ENCODE results near the gene SLC19A3. TPM values are rescaled to one million over a fixed set of nuclear protein-coding genes. Genes with fewer than 3 reads are reported as not detected.
"Not testable (repeated sequence)": the region's sequence is repeated elsewhere in the genome, so short reads cannot be mapped to it uniquely, and the experiment has no call there.

Gene SLC19A3
- total and polyA plus RNA-seq, 3 donors from 2014 or later, result 0.50 to 0.79 (median 0.71) TPM

- Histone ChIP-seq H3K4me1 (no peaks in the 10 kb centered on the region), H3K9me3 (no peaks in the 10 kb centered on the region), H3K36me3 (ENCODE audit: low read depth, missing control alignments) (no peaks in the 10 kb centered on the region), H3K27me3 (no peaks in the 10 kb centered on the region), H3K27ac (no peak overlapping the region), H3K4me3 (no peak overlapping the region)
- no peak for DNase-seq
- TF ChIP-seq, protein P1, sequence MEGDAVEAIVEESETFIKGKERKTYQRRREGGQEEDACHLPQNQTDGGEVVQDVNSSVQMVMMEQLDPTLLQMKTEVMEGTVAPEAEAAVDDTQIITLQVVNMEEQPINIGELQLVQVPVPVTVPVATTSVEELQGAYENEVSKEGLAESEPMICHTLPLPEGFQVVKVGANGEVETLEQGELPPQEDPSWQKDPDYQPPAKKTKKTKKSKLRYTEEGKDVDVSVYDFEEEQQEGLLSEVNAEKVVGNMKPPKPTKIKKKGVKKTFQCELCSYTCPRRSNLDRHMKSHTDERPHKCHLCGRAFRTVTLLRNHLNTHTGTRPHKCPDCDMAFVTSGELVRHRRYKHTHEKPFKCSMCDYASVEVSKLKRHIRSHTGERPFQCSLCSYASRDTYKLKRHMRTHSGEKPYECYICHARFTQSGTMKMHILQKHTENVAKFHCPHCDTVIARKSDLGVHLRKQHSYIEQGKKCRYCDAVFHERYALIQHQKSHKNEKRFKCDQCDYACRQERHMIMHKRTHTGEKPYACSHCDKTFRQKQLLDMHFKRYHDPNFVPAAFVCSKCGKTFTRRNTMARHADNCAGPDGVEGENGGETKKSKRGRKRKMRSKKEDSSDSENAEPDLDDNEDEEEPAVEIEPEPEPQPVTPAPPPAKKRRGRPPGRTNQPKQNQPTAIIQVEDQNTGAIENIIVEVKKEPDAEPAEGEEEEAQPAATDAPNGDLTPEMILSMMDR (IDR thresholded peaks at IDR 0.05), result no peak
- no peak for TF ChIP-seq POLR2A (IDR thresholded peaks at IDR 0.05)
- intact Hi-C loops (cut with DNase I; ENCODE audit: low total_unique reads), result no loop called here
- 82 to 91% methylated on average over 5 of the region's 5 CpGs for WGBS, 2 donors
Observed at GRCh38 chr2:227684258-227684657, 33.6 kb downstream of the SLC19A3 start.

- no peak for DNase-seq
- WGBS, 2 donors, result 91 to 97% methylated on average over 3 of the region's 3 CpGs
- intact Hi-C loops (cut with DNase I; ENCODE audit: low total_unique reads), result no loop called here
Observed at GRCh38 chr2:227677928-227678327, 39.9 kb downstream of the SLC19A3 start.

GRCh38 chr2:227674485-227674884 lies 43.3 kb downstream of the SLC19A3 start:
- Histone ChIP-seq H3K4me3 (no peak overlapping the region), H3K9me3 (no peaks in the 10 kb centered on the region), H3K27me3 (no peaks in the 10 kb centered on the region), H3K27ac (no peak overlapping the region), H3K36me3 (ENCODE audit: low read depth, missing control alignments) (no peaks in the 10 kb centered on the region), H3K4me1 (no peaks in the 10 kb centered on the region)
- intact Hi-C loops (cut with DNase I; ENCODE audit: low total_unique reads), result no loop called here
- WGBS, 2 donors, result 64 to 80% methylated on average over 5 of the region's 5 CpGs
- TF ChIP-seq, protein P1 (IDR thresholded peaks at IDR 0.05), result no peak
- no peak for TF ChIP-seq POLR2A (IDR thresholded peaks at IDR 0.05)
- no peak for DNase-seq

More at GRCh38 chr2:227677928-227678327, 39.9 kb downstream of the SLC19A3 start:
- no peak overlapping the region for H3K4me3 ChIP-seq
- no peaks in the 10 kb centered on the region for H3K36me3 ChIP-seq (ENCODE audit: low read depth, missing control alignments)
- no peaks in the 10 kb centered on the region for H3K4me1 ChIP-seq
- TF ChIP-seq, protein P1 (IDR thresholded peaks at IDR 0.05), result no peak
- no peak for TF ChIP-seq POLR2A (IDR thresholded peaks at IDR 0.05)
- H3K27ac ChIP-seq, result no peak overlapping the region
- H3K27me3 ChIP-seq, result no peaks in the 10 kb centered on the region
- no peaks in the 10 kb centered on the region for H3K9me3 ChIP-seq

GRCh38 chr2:227673620-227674019 lies 44.2 kb downstream of the SLC19A3 start:
- 85 to 87% methylated on average over 5 of the region's 5 CpGs for WGBS, 2 donors
- H3K36me3 ChIP-seq (ENCODE audit: low read depth, missing control alignments); intact Hi-C loops (cut with DNase I; ENCODE audit: low total_unique reads); H3K4me1 ChIP-seq; H3K9me3 ChIP-seq; H3K27me3 ChIP-seq; H3K4me3 ChIP-seq; H3K27ac ChIP-seq; DNase-seq: not testable (repeated sequence)

GRCh38 chr2:227671170-227671905 lies 46.5 kb downstream of the SLC19A3 start:
- no peak for DNase-seq
- intact Hi-C loops (cut with DNase I; ENCODE audit: low total_unique reads), result no loop called here
- Histone ChIP-seq H3K27ac (no peak overlapping the region), H3K27me3 (no peaks in the 10 kb centered on the region), H3K9me3 (no peaks in the 10 kb centered on the region), H3K4me1 (no peaks in the 10 kb centered on the region), H3K4me3 (no peak overlapping the region), H3K36me3 (ENCODE audit: low read depth, missing control alignments) (no peaks in the 10 kb centered on the region)
- TF ChIP-seq POLR2A (IDR thresholded peaks at IDR 0.05), result no peak
- TF ChIP-seq, protein P1 (IDR thresholded peaks at IDR 0.05), result no peak
- 65 to 72% methylated on average over 3 of the region's 3 CpGs for WGBS, 2 donors

DNA sequence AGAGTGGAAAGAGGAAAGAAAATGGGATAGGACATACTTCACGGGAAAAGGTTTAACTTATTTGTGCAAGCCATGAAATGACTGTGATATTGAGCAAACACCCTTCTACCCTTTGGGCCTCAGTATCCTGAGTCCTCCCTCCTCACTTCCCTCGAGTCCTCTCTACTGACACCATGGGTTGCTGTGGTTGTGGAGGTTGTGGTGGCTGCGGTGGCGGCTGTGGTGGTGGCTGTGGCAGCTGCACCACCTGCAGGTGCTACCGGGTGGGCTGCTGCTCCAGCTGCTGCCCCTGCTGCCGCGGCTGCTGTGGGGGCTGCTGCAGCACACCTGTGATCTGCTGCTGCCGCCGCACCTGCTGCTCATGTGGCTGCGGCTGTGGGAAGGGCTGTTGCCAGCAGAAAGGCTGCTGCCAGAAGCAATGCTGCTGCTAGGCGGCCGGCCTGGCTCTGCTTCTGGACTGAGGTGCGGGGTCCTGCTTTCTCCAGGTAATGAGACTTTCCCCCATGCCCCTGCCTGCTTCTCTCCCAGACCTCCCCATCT lies 51.1 kb downstream of the SLC19A3 start, which contains the start of gene SCYGR5:
Gene SCYGR5 (plus strand): TSS at position 174 of the 540 bp plus-strand sequence. CDS start 0 bp downstream, at position 174.
- intact Hi-C loops (cut with DNase I; ENCODE audit: low total_unique reads), result not testable (repeated sequence)

More for the DNA sequence above, 51.1 kb downstream of the SLC19A3 start, which contains the start of gene SCYGR5:
- H3K36me3 ChIP-seq (ENCODE audit: low read depth, missing control alignments); H3K4me3 ChIP-seq; H3K27me3 ChIP-seq; H3K9me3 ChIP-seq; DNase-seq; H3K4me1 ChIP-seq; H3K27ac ChIP-seq: not testable (repeated sequence)
- WGBS, 2 donors, result 73 to 80% methylated on average over 8 to 13 of the region's 13 CpGs
